Measurements from ENCODE around the gene ZNF169.
"Not testable (repeated sequence)": the region's sequence is repeated elsewhere in the genome, so short reads cannot be mapped to it uniquely, and the experiment has no call there.

ZNF169 gene

GRCh38 chr9:94287877-94288513, 28.9 kb downstream of the ZNF169 start:
- DNase-seq (ENCODE audit: low read depth) = no peak

GRCh38 chr9:94289691-94290090, 30.6 kb downstream of the ZNF169 start:
- DNase-seq (ENCODE audit: low read depth) = no peak

GRCh38 chr9:94298949-94299599, 40.0 kb downstream of the ZNF169 start:
- no peak for DNase-seq (ENCODE audit: low read depth)

GRCh38 chr9:94300470-94301301, 41.6 kb downstream of the ZNF169 start:
- no peak for DNase-seq (ENCODE audit: low read depth)

- no peak for DNase-seq (ENCODE audit: low read depth)
Observed at GRCh38 chr9:94301583-94301982, 42.5 kb downstream of the ZNF169 start.

- no peak for DNase-seq (ENCODE audit: low read depth)
Observed at GRCh38 chr9:94302426-94302825, 43.3 kb downstream of the ZNF169 start.

GRCh38 chr9:94303321-94303720, 44.2 kb downstream of the ZNF169 start:
- no peak for DNase-seq (ENCODE audit: low read depth)

GRCh38 chr9:94315034-94315984, 56.2 kb downstream of the ZNF169 start:
- not testable (repeated sequence) for DNase-seq (ENCODE audit: low read depth)

- DNase-seq (ENCODE audit: low read depth) = not testable (repeated sequence)
Observed at GRCh38 chr9:94316236-94316635, 57.1 kb downstream of the ZNF169 start.

GRCh38 chr9:94317949-94318657, 59.0 kb downstream of the ZNF169 start:
- not testable (repeated sequence) for DNase-seq (ENCODE audit: low read depth)

GRCh38 chr9:94322342-94322940, 63.3 kb downstream of the ZNF169 start:
- DNase-seq (ENCODE audit: low read depth) = not testable (repeated sequence)

GRCh38 chr9:94323153-94323798, 64.2 kb downstream of the ZNF169 start:
- DNase-seq (ENCODE audit: low read depth) = not testable (repeated sequence)

GRCh38 chr9:94325583-94325982, 66.5 kb downstream of the ZNF169 start:
- not testable (repeated sequence) for DNase-seq (ENCODE audit: low read depth)

- not testable (repeated sequence) for DNase-seq (ENCODE audit: low read depth)
Observed at GRCh38 chr9:94328544-94328943, 69.4 kb downstream of the ZNF169 start, which contains the start of gene NUTM2F. Gene NUTM2F, minus strand, starts transcription at chr9:94328644. Its CDS starts 21 bp downstream, at chr9:94328623.

- not testable (repeated sequence) for DNase-seq (ENCODE audit: low read depth)
Observed at GRCh38 chr9:94336445-94336844, 77.3 kb downstream of the ZNF169 start.

GRCh38 chr9:94338723-94339122, 79.6 kb downstream of the ZNF169 start:
- DNase-seq (ENCODE audit: low read depth) = not testable (repeated sequence)

GRCh38 chr9:94339657-94340056, 80.6 kb downstream of the ZNF169 start:
- DNase-seq (ENCODE audit: low read depth) = not testable (repeated sequence)

GRCh38 chr9:94340750-94341149, 81.7 kb downstream of the ZNF169 start:
- DNase-seq (ENCODE audit: low read depth) = not testable (repeated sequence)

GRCh38 chr9:94341703-94342102, 82.6 kb downstream of the ZNF169 start:
- DNase-seq (ENCODE audit: low read depth) = not testable (repeated sequence)

- DNase-seq (ENCODE audit: low read depth) = not testable (repeated sequence)
Observed at GRCh38 chr9:94347451-94347850, 88.4 kb downstream of the ZNF169 start.
